GM06990 (cell line): ENCODE data around the gene MICAL3.

Source experiments
- DNase-seq: peaks from one replicate; pipeline ENCODE4 v3.0.0-alpha.2; 2011; ENCODE audit not compliant: insufficient read length; ENCODE audit errors: extremely low read depth
- H3K27me3 ChIP-seq: replicated peaks from 2 replicates; pipeline ENCODE4 v1.6.0; 2011; ENCODE audit warnings: low read length; ENCODE audit not compliant: control insufficient read depth, insufficient read depth
- H3K36me3 ChIP-seq: 2 replicates; pipeline ENCODE4 v1.5.1; 2011; ENCODE audit warnings: low read length; ENCODE audit not compliant: control insufficient read depth, insufficient read depth
- H3K4me3 ChIP-seq: replicated peaks from 2 replicates; pipeline ENCODE4 v1.5.1; 2011; ENCODE audit warnings: low read depth, mild to moderate bottlenecking, control low read depth, low read length
- CTCF ChIP-seq: IDR thresholded peaks from 2 replicates; pipeline ENCODE4 v1.5.1; 2011; ENCODE audit warnings: low read length, control low read depth, mild to moderate bottlenecking, inconsistent platforms; ENCODE audit not compliant: insufficient read depth, poor library complexity, severe bottlenecking

MICAL3 gene

GRCh38 chr22:17787241-17787640 lies 237.1 kb downstream of the MICAL3 start:
- no peak for TF ChIP-seq CTCF
- no peak for DNase-seq
- H3K36me3 ChIP-seq: no peaks in the 10 kb centered on the region
- no peaks in the 10 kb centered on the region for H3K27me3 ChIP-seq
- H3K4me3 ChIP-seq: no peak overlapping the region

GRCh38 chr22:17786435-17787161 lies 237.8 kb downstream of the MICAL3 start:
- Histone ChIP-seq H3K4me3 (no peak overlapping the region), H3K36me3 (no peaks in the 10 kb centered on the region), H3K27me3 (no peaks in the 10 kb centered on the region)
- peak; percentile 23 for DNase-seq
- TF ChIP-seq CTCF: no peak

- Histone ChIP-seq H3K4me3 (no peak overlapping the region), H3K27me3 (no peaks in the 10 kb centered on the region), H3K36me3 (no peaks in the 10 kb centered on the region)
- DNase-seq: peak; percentile 56
- TF ChIP-seq CTCF: peak; percentile 81
Observed at GRCh38 chr22:17785185-17786184, 238.9 kb downstream of the MICAL3 start.

- DNase-seq: no peak
- TF ChIP-seq CTCF: no peak
- H3K36me3 ChIP-seq: no peaks in the 10 kb centered on the region
- H3K4me3 ChIP-seq: no peak overlapping the region
- no peaks in the 10 kb centered on the region for H3K27me3 ChIP-seq
Observed at GRCh38 chr22:17784776-17785175, 239.6 kb downstream of the MICAL3 start.

GRCh38 chr22:17783773-17784480 lies 240.4 kb downstream of the MICAL3 start:
- Histone ChIP-seq H3K27me3 (no peaks in the 10 kb centered on the region), H3K36me3 (no peaks in the 10 kb centered on the region), H3K4me3 (no peak overlapping the region)
- no peak for DNase-seq
- TF ChIP-seq CTCF: no peak
